ENCODE results near the gene SV2B. TPM values are rescaled to one million over a fixed set of nuclear protein-coding genes. Genes with fewer than 3 reads are reported as not detected.

The SV2B gene
- total RNA-seq, 1 experiment from 2014 or later: not detected

DNA sequence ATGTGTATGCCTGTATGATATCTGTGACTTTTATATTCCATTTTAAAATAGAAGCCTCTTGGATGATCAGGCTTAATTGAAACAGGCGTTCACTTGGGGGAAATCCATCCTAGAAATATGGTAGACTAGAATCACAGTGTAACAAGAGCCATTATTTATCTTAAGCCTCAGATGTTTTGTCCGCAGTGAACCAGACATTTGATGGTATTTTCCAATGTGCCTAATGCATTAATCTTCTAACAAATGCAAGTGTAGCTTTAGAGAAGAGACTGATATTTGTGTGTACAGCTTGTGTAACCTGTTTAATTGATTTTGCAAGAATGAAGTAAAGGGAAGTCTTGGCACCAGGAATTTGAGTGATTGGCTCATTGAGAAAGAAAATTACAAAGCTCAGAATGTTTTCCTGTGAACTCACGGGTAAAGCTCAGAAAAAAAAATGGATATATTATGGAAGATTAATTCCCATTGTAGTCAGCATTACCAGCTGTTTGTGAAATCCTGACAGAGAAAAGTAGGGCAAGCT is 155.7 kb downstream of the SV2B start:
- no peak overlapping the region for H3K27ac Mint-ChIP-seq
- DNase-seq: no peak
- Histone ChIP-seq H2AFZ (ENCODE audit: low read length) (no peak overlapping the region), H3K4me2 (ENCODE audit: insufficient read depth, insufficient read length, low read length) (no peak overlapping the region), H3K79me1 (ENCODE audit: insufficient read depth, low read depth, low read length, poor library complexity, severe bottlenecking) (no peaks in the 10 kb centered on the region), H4K20me1 (ENCODE audit: control insufficient read depth, insufficient read depth, insufficient read length) (no peaks in the 10 kb centered on the region), H2BK5ac (ENCODE audit: insufficient read length, low read length) (no peak overlapping the region), H3K56ac (ENCODE audit: insufficient read length, low read depth, low read length) (no peak overlapping the region), H3K23me2 (ENCODE audit: insufficient read length, low read depth, low read length, poor library complexity, severe bottlenecking) (no peaks in the 10 kb centered on the region), H2AK5ac (ENCODE audit: insufficient read length, low read length) (no peak overlapping the region), H3K9me3 (ENCODE audit: control insufficient read depth, low read depth, low read length) (no peaks in the 10 kb centered on the region), H3K18ac (ENCODE audit: insufficient read length, low read depth, low read length) (no peak overlapping the region), H2BK20ac (ENCODE audit: low read depth, low read length, poor library complexity, severe bottlenecking) (no peak overlapping the region), H2BK120ac (ENCODE audit: low read depth, low read length, poor library complexity, severe bottlenecking) (no peak overlapping the region), H3K4ac (ENCODE audit: low read depth, low read length) (no peak overlapping the region), H3K14ac (ENCODE audit: insufficient read depth, low read length) (no peak overlapping the region), H4K5ac (ENCODE audit: insufficient read length, low read depth, low read length) (no peak overlapping the region), H4K8ac (replicated peaks; ENCODE audit: insufficient read length, low read depth, low read length) (no peak overlapping the region), H2BK12ac (ENCODE audit: insufficient read length, low read depth, low read length) (no peak overlapping the region), H2BK15ac (ENCODE audit: low read depth, low read length) (no peak overlapping the region), H3K27ac (ENCODE audit: insufficient read length, low read depth, low read length) (no peak overlapping the region), H3K27me3 (ENCODE audit: insufficient read depth, low read length) (no peaks in the 10 kb centered on the region), H3K9ac (ENCODE audit: extremely low read depth, insufficient read length, low read length) (no peak overlapping the region), H3K79me2 (ENCODE audit: insufficient read depth, low read length) (no peaks in the 10 kb centered on the region), H3T11ph (ENCODE audit: low read length) (no peak overlapping the region), H3K23ac (ENCODE audit: insufficient read length, low read depth, low read length) (no peak overlapping the region), H4K91ac (ENCODE audit: insufficient read length, low read depth, low read length) (no peak overlapping the region), H3K4me1 (ENCODE audit: insufficient read depth, low read length) (no peaks in the 10 kb centered on the region)
- TF ChIP-seq, protein P1, sequence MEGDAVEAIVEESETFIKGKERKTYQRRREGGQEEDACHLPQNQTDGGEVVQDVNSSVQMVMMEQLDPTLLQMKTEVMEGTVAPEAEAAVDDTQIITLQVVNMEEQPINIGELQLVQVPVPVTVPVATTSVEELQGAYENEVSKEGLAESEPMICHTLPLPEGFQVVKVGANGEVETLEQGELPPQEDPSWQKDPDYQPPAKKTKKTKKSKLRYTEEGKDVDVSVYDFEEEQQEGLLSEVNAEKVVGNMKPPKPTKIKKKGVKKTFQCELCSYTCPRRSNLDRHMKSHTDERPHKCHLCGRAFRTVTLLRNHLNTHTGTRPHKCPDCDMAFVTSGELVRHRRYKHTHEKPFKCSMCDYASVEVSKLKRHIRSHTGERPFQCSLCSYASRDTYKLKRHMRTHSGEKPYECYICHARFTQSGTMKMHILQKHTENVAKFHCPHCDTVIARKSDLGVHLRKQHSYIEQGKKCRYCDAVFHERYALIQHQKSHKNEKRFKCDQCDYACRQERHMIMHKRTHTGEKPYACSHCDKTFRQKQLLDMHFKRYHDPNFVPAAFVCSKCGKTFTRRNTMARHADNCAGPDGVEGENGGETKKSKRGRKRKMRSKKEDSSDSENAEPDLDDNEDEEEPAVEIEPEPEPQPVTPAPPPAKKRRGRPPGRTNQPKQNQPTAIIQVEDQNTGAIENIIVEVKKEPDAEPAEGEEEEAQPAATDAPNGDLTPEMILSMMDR (conservative IDR thresholded peaks at IDR 0.05): no peak
- H3K9me3 Mint-ChIP-seq: no peaks in the 10 kb centered on the region; a peak in 1 of 5 replicates
- WGBS (ENCODE audit: extremely low coverage, insufficient read length, low lambda C conversion rate): no CpG with 5 or more reads among the region's 3 CpGs
- peaks cover 10% of the 10 kb centered on the region for H3K27me3 Mint-ChIP-seq (ENCODE audit: low read depth)
- no peaks in the 10 kb centered on the region for H3K4me1 Mint-ChIP-seq
- no peaks in the 10 kb centered on the region for H3K36me3 Mint-ChIP-seq (ENCODE audit: insufficient read depth in 1 of 3, low read depth in 3 of 3)
- H3K4me3 Mint-ChIP-seq: no peak overlapping the region

Measured in H9 (cell line).